Activated T-helper 2 cell treated with anti-CD3 and anti-CD28 coated beads, Interferon-gamma antibody, Interleukin-2, Interleukin-4, amounts not matched to agents 10 μg/mL and 5 μg/mL and 100 μg/mL, durations not matched to agents 14 hours and 24 hours and 36 hours (primary cell): ENCODE results near the gene MXRA7. TPM values are rescaled to one million over a fixed set of nuclear protein-coding genes. Genes with fewer than 3 reads are reported as not detected.

Experiments
- DNase-seq: peaks from one replicate; pipeline ENCODE4 v3.0.0; 2021; ENCODE audit warnings: low spot score
- H3K27ac Mint-ChIP-seq: one replicate; pipeline ENCODE4 v1.8.0; 2021; ENCODE audit warnings: mixed read lengths
- H3K27me3 Mint-ChIP-seq: one replicate; pipeline ENCODE4 v1.8.0; 2021; ENCODE audit warnings: low read depth, mixed read lengths
- H3K36me3 Mint-ChIP-seq: one replicate; pipeline ENCODE4 v1.8.0; 2021; ENCODE audit warnings: low read depth, mixed read lengths
- H3K4me1 Mint-ChIP-seq: one replicate; pipeline ENCODE4 v1.8.0; 2021; ENCODE audit warnings: low read depth, mixed read lengths
- H3K4me3 Mint-ChIP-seq: one replicate; pipeline ENCODE4 v1.8.0; 2021; ENCODE audit warnings: low read depth, mild to moderate bottlenecking, moderate library complexity, mixed read lengths
- H3K9me3 Mint-ChIP-seq: one replicate; pipeline ENCODE4 v1.8.0; 2021; ENCODE audit warnings: mixed read lengths
- intact Hi-C: fragments of 100-400 bp; cut with micrococcal nuclease; formaldehyde crosslinking; loops from one replicate; pipeline ENCODE4 v1.15.1; 2023
- total RNA-seq: library from RNA; stranded (reverse); gene quantifications from 2 replicates; pipeline ENCODE4 v1.2.3, GENCODE V29; 2022

The MXRA7 gene
- total RNA-seq, 1 donor from 2014 or later = 8.5 TPM

GRCh38 chr17:76696763-76697701 lies 13.7 kb downstream of the MXRA7 start:
- Mint-ChIP-seq H3K36me3 (no peaks in the 10 kb centered on the region), H3K4me3 (no peak overlapping the region), H3K27me3 (peaks cover 4% of the 10 kb centered on the region), H3K27ac (no peak overlapping the region), H3K4me1 (no peaks in the 10 kb centered on the region), H3K9me3 (no peaks in the 10 kb centered on the region)
- intact Hi-C loops = no loop called here
- DNase-seq = no peak

GRCh38 chr17:76695059-76695831 lies 15.5 kb downstream of the MXRA7 start:
- intact Hi-C loops = no loop called here
- no peaks in the 10 kb centered on the region for H3K36me3 Mint-ChIP-seq
- H3K27me3 Mint-ChIP-seq = peaks cover 4% of the 10 kb centered on the region
- no peak overlapping the region for H3K27ac Mint-ChIP-seq
- no peak overlapping the region for H3K4me3 Mint-ChIP-seq
- DNase-seq = no peak
- no peaks in the 10 kb centered on the region for H3K4me1 Mint-ChIP-seq
- no peaks in the 10 kb centered on the region for H3K9me3 Mint-ChIP-seq

- Mint-ChIP-seq H3K36me3 (no peaks in the 10 kb centered on the region), H3K9me3 (no peaks in the 10 kb centered on the region), H3K27ac (no peak overlapping the region), H3K4me1 (no peaks in the 10 kb centered on the region), H3K4me3 (no peak overlapping the region), H3K27me3 (peaks cover 4% of the 10 kb centered on the region)
- no peak for DNase-seq
- intact Hi-C loops = no loop called here
Observed at GRCh38 chr17:76691379-76692191, 19.2 kb downstream of the MXRA7 start.

- H3K4me1 Mint-ChIP-seq = no peaks in the 10 kb centered on the region
- no peak for DNase-seq
- no peaks in the 10 kb centered on the region for H3K36me3 Mint-ChIP-seq
- H3K4me3 Mint-ChIP-seq = no peak overlapping the region
- peaks cover 4% of the 10 kb centered on the region for H3K27me3 Mint-ChIP-seq
- H3K27ac Mint-ChIP-seq = no peak overlapping the region
- intact Hi-C loops = no loop called here
- H3K9me3 Mint-ChIP-seq = no peaks in the 10 kb centered on the region
Observed at GRCh38 chr17:76690596-76691280, 20.0 kb downstream of the MXRA7 start.

GRCh38 chr17:76689859-76690258 lies 20.9 kb downstream of the MXRA7 start:
- Mint-ChIP-seq H3K9me3 (no peaks in the 10 kb centered on the region), H3K4me1 (no peaks in the 10 kb centered on the region), H3K4me3 (no peak overlapping the region), H3K27me3 (peaks cover 4% of the 10 kb centered on the region), H3K27ac (no peak overlapping the region), H3K36me3 (no peaks in the 10 kb centered on the region)
- intact Hi-C loops = no loop called here
- DNase-seq = no peak

GRCh38 chr17:76688165-76688622 lies 22.6 kb downstream of the MXRA7 start:
- no peaks in the 10 kb centered on the region for H3K4me1 Mint-ChIP-seq
- no peaks in the 10 kb centered on the region for H3K36me3 Mint-ChIP-seq
- no peak overlapping the region for H3K27ac Mint-ChIP-seq
- no peak overlapping the region for H3K4me3 Mint-ChIP-seq
- no peaks in the 10 kb centered on the region for H3K9me3 Mint-ChIP-seq
- DNase-seq = no peak
- peaks cover 4% of the 10 kb centered on the region for H3K27me3 Mint-ChIP-seq
- intact Hi-C loops = no loop called here

- Mint-ChIP-seq H3K4me3 (no peak overlapping the region), H3K27ac (no peak overlapping the region), H3K27me3 (peaks cover 4% of the 10 kb centered on the region), H3K9me3 (no peaks in the 10 kb centered on the region), H3K36me3 (no peaks in the 10 kb centered on the region), H3K4me1 (no peaks in the 10 kb centered on the region)
- DNase-seq = no peak
- intact Hi-C loops = no loop called here
Observed at GRCh38 chr17:76687298-76688164, 23.2 kb downstream of the MXRA7 start.

GRCh38 chr17:76686538-76687297 lies 24.0 kb downstream of the MXRA7 start:
- Mint-ChIP-seq H3K4me1 (no peaks in the 10 kb centered on the region), H3K36me3 (no peaks in the 10 kb centered on the region), H3K27me3 (peaks cover 4% of the 10 kb centered on the region), H3K9me3 (no peaks in the 10 kb centered on the region), H3K4me3 (no peak overlapping the region), H3K27ac (no peak overlapping the region)
- intact Hi-C loops = no loop called here
- no peak for DNase-seq

GRCh38 chr17:76685846-76686245 lies 24.9 kb downstream of the MXRA7 start:
- intact Hi-C loops = no loop called here
- Mint-ChIP-seq H3K27ac (no peak overlapping the region), H3K9me3 (no peaks in the 10 kb centered on the region), H3K4me3 (no peak overlapping the region), H3K4me1 (no peaks in the 10 kb centered on the region), H3K36me3 (no peaks in the 10 kb centered on the region), H3K27me3 (peaks cover 4% of the 10 kb centered on the region)
- no peak for DNase-seq

- Mint-ChIP-seq H3K4me3 (no peak overlapping the region), H3K27ac (no peak overlapping the region), H3K4me1 (no peaks in the 10 kb centered on the region), H3K36me3 (no peaks in the 10 kb centered on the region), H3K27me3 (peaks cover 4% of the 10 kb centered on the region), H3K9me3 (no peaks in the 10 kb centered on the region)
- DNase-seq = no peak
- intact Hi-C loops = no loop called here
Observed at GRCh38 chr17:76685366-76685765, 25.4 kb downstream of the MXRA7 start.

GRCh38 chr17:76684756-76685155 lies 26.0 kb downstream of the MXRA7 start:
- no peaks in the 10 kb centered on the region for H3K36me3 Mint-ChIP-seq
- H3K4me1 Mint-ChIP-seq = no peaks in the 10 kb centered on the region
- intact Hi-C loops = no loop called here
- H3K9me3 Mint-ChIP-seq = no peaks in the 10 kb centered on the region
- H3K27ac Mint-ChIP-seq = no peak overlapping the region
- H3K27me3 Mint-ChIP-seq = peaks cover 2% of the 10 kb centered on the region
- no peak for DNase-seq
- no peak overlapping the region for H3K4me3 Mint-ChIP-seq
